HFF-Myc (cell line): Measurements from ENCODE around the gene C1orf21.

Experiments used
- DNase-seq: peaks from one replicate; pipeline ENCODE4 v3.0.0-alpha.2; 2011; ENCODE audit warnings: low read depth; ENCODE audit errors: extremely low read depth
- H3K4me3 ChIP-seq: replicated peaks from 2 replicates; pipeline ENCODE4 v1.5.1; 2011; ENCODE audit warnings: low read depth, mild to moderate bottlenecking, control low read depth, low read length
- CTCF ChIP-seq: IDR thresholded peaks from 2 replicates; pipeline ENCODE4 v1.5.1; 2012; ENCODE audit warnings: mild to moderate bottlenecking, low read depth, low read length, control low read depth; ENCODE audit errors: missing control alignments

Gene C1orf21

DNA sequence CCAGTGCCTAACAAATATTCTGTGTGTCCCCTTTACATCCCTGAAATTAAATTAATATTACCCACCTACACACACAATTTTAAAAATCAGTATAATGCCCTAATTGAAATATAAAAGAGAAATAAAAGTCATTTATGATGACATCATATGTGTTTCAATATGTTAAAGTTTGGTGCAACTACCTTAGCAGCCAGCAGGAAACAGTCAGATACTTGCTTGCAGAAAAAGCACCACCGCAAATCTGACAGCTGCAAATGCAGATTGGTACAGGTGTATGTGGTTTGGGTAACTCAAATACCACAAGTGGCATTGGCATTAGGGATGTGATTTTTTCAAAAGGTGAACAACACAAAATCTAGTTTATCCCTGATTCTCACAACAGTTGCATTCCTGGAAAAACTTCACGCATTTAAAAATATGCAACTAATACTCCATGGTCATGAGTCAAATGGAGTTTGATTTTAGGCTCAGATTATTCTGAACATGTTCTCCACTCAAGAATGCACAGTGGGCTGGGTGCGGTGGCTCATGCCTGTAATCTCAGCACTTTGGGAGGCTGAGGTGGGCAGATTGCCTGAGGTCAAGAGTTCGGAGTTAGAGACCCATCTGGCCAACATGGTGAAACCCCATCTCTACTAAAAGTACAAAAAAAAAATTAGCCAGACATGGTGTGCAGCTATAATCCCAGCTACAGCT lies 261.5 kb downstream of the C1orf21 start:
- no peak for TF ChIP-seq CTCF
- no peak for DNase-seq
- H3K4me3 ChIP-seq: no peak overlapping the region

- no peak overlapping the region for H3K4me3 ChIP-seq
- DNase-seq: no peak
- TF ChIP-seq CTCF: no peak
Observed at GRCh38 chr1:184648856-184649201, 262.0 kb downstream of the C1orf21 start.

DNA sequence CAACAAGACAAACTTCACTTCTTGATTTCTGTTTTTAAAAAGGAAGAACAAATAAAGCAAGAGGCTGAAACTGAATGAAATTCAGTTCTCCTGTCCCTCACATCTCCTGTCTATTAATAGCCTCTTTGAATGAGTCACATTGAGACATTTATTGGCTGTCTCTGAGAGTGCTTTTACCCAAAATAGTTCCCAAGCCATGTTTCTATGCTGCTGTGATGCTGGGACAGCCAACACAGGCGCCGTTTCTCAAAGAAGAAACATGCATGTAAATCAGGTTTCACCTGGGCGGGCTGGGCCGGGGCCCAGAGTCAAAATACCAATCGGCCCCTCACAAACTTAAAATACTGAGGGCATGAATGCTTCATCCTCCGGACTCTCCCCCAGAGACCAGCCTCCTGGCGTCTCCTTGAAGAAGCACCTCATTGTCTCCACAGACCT lies 262.6 kb downstream of the C1orf21 start:
- TF ChIP-seq CTCF: no peak
- DNase-seq: no peak
- no peak overlapping the region for H3K4me3 ChIP-seq

- no peak for DNase-seq
Observed at GRCh38 chr1:184650177-184650866, 263.5 kb downstream of the C1orf21 start.

DNA sequence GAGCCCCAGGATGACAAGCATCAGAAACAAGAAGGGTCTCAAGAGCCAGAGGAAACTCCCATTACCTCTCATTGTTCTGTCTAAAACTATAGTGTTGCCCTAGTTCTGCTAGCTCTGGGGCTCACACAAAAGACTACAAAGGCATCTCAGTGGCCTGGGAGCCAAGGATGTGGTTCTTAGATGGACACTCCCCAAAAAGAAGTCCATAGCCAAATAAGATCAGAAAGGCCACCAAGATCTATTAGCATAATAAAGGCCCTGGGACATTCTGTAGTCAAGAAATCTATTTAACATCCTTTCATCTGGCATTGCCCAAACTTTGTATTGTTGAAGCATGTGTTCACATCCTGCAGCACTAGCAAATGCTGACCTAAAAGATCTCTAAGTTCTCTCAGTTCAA lies 268.4 kb downstream of the C1orf21 start:
- no peak for TF ChIP-seq CTCF
- no peak for DNase-seq
- no peak overlapping the region for H3K4me3 ChIP-seq

More at GRCh38 chr1:184650177-184650866, 263.5 kb downstream of the C1orf21 start:
- H3K4me3 ChIP-seq: no peak overlapping the region
- TF ChIP-seq CTCF: no peak

- DNase-seq: no peak
- no peak for TF ChIP-seq CTCF
- H3K4me3 ChIP-seq: no peak overlapping the region
Observed at GRCh38 chr1:184656221-184656620, 269.4 kb downstream of the C1orf21 start.
